ENCODE measurements around the gene CST9L.
A peak's percentile ranks its signal among the peaks of the same experiment; 100 is the strongest.

The CST9L gene, protein sequence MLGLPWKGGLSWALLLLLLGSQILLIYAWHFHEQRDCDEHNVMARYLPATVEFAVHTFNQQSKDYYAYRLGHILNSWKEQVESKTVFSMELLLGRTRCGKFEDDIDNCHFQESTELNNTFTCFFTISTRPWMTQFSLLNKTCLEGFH

GRCh38 chr20:23568320-23568970 is at the start of gene CST9L:
Gene CST9L (minus strand): TSS chr20:23568484. CDS start chr20:23568450, 34 bp downstream.
- DNase-seq = no peak

DNA sequence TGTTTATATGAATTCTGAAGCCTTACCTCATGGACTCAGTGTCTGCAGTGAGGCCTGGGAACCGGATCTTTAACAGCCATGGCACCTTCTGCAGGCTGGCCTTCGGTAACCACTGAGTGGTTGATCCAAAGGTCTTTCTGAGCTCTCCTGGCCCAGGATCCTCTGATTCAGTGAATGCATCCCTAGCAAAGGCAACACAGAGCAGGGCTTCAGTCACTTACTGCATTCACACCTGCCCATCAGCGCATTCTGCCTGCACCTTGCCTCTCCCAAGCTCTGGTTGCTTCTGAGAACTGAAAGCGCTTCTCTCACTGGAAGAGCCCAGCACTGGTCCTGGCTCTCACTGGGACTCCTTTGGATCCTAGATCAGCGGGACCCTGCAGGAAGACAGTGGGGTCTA is 45.9 kb upstream of the CST9L start:
- DNase-seq = no peak

GRCh38 chr20:23613676-23614075 is 45.4 kb upstream of the CST9L start:
- no peak for DNase-seq

DNA sequence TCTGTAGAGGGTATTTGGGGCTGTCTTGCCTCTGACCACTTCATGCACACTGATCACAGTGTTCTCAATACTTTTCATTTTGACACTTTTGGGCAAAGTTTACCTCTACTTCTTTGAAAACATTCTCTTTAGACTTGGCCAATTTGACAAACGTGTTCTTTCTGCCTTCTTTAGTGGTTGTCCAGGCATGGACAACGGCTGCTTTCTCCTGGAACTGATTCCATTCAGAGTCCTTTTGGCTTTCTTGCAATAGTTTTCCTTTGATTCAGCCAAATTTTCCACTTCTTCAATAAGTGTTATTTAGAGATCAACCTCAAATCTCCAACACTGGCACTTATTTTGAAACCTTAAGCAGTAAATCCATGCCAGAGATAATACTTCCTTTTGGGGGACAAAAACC is 44.1 kb upstream of the CST9L start:
- DNase-seq = no peak

DNA sequence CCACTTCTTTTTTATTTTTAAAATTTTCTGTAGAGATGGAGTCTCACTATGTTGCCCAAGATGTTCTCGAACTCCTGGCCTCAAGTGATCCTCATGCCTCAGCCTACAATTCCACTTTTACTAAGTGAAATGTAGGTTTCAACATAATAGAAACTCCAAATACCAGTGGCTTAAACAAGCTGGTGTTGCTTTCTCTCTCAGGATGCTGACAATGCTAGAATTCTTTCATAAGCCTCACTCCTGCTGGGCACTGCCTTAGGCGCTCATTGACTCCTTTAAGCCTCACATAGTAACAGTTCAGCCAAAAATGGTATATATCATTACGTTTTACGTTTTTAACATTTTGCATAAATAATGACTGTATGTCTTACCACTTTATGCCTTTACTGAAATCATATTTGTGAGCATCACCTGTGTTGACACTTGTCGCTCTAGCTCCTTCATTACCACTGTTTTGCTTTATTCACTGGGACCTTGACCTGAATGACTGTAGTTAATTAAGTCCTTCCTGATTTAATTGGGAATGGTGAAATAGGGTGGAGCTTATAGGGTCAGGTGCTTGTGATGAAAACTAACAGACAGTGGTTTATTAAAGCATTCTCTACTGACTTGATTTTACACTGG is 41.3 kb upstream of the CST9L start:
- DNase-seq = peak; percentile 40 to 70

DNA sequence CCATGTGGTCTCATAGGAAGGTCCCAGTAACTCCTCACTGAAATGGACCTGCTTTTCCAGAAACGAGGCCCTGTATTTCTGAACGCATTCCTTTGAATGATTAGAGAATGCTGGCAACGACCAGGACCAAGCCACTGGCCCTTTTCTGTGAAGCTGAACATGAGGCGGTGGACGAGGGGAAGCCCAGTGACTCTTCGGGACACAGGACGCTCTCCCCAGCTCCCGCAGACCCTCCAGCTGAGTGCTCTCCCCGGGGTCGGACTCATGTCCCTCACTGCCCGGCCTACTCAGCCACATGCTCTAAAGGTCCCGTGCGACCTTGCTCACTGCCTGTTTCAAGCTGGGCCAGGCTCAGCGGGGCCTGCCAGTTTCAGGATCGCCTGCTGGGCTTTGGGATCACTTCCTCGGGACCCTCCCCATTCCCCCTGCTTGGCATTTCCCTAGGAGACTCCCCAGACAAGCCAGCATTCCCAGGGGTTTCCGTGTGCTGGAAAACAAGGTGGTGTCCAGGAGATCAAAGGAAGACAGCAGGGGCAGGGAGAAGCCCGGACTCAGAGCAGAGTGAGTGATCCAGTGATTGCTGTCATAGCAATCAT is 40.1 kb upstream of the CST9L start:
- no peak for DNase-seq

DNA sequence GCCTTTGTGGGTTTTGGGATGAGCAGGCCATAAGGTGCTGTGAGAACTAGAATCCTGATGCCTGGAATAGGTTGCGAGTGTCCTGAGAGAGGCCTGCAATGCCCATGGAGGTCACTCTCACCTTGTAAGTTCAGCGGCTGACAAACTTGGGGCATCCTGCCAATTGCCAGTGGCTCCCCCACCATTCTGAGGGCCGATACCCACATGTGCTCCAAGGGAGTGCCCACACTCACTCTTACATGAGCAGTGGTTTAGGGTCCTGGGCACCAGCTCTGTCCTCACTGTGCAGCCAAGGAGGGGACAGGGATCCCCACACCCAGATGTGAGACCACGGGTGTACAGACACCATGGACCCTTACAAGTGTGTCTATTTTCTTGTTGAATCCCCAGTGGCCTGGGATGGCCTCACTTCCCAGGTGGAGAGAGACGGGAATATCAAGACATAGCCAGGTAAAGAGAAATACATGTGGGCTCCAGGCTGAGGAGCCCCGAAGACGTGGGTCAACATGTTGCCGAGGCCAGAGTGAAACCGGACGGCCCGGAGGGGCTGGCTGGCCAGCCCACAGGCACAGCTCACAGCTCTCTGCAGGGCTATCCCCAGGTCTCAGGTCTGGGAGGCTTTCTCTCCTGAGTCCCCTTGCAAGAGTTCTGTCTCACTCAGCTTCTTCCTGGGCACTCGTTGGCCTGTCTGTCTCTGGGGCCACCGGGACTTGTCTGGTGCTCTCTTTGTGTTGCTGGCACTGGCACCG is 39.4 kb upstream of the CST9L start:
- no peak for DNase-seq

DNA sequence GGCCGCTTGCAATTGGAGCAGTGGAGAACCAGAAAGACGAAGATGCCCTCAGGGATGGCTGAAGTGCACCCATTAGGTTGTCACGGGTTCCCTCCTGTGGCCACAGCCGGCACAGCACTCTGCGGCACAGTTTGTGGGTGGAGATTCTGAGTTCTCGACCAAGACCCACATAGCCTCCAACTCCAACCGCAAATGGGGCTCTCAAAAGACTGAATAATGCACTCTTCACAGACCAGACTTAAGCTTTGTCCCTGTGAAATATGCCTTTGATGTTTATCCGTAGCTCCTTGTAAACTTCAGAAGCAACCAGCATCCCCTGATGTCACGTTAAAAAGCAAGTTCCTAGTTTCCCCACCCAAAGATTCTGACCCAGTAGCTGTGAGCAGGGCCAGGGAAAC is 38.4 kb upstream of the CST9L start:
- DNase-seq = peak; percentile 53 to 89

- no peak for DNase-seq
These were observed 37.8 kb upstream of the CST9L start, which contains the start of gene CST9 for GRCh38 chr20:23605867-23606651. Gene CST9 (minus strand): TSS chr20:23605917. CDS start chr20:23605864, 53 bp downstream.

GRCh38 chr20:23604306-23604705 is 36.0 kb upstream of the CST9L start:
- DNase-seq = no peak

DNA sequence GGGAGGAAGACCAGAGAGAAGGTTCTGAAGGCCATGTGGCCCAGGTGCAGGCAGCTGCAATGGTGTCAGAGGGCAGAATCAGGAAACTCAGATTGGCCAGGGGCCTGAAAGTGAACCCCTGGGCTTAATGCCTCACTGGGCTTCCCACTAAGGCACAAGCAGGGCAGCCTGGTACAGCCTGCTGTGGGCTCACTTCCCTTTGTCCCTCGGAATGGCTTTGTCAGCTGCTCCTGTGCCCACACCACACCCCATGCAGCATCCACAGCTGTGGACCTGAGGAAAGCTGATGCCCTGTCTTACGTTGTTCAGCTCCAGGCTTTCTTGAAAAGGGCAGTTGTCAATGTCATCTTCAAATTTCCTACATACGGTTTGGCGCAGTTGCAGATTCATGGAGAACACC is 35.0 kb upstream of the CST9L start:
- DNase-seq = no peak

DNA sequence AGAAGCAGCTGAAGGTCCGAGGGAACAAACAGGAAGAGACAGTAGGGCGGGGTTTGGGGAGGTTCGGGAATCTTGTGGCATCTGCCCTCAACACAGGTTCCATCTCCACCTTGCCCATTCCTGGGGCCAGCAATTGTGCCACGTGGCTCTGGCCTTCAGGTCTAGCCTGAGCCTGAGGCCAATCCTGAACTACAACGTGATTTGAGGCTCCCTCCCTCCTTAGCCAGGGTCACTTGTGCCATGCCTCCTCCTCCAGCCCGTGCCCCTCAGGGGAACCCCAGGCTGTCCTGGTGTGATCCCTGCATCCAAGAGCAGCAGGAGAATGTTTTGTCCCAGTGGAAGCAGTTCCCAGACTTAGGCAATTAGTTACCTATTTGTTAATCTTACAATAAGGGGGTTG is 34.4 kb upstream of the CST9L start:
- DNase-seq = no peak

DNA sequence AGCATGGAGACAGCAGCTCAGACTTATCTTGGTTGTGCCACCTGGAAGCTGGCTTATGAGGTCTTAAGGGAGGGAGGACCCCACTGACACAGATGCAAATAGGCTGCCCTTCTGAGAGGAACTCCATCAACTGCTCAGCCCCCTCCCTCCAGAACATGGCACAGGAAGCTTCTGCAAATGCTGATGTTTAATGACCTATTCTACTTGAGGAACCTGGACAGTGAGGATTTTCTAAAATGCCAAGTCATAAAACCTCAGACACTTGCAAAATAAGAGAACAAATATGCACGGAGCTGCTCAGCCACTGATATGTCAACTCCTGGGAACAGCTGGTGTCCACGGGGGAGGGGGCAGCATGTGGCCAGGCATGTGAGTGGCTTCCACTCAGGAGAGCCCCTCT is 34.0 kb upstream of the CST9L start:
- no peak for DNase-seq

DNA sequence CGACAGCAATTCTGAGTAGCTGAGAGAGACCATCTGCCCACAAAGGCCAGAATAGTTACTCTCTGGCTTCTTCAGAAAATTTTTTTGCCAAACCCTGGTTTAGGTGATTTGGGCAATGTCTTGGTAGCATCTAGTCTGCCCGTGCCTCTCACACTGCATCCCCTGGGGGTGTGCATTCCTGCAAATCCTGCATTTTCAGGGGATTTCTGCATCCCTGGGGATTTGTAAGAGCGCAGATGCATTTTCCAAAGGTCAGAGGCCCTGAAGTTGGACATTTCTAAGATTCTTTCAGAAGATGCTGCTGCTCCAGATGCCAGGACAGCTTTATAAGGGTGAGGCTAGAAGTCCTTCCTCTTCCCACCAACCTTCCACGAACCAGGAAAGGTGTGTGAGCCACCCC is 33.4 kb upstream of the CST9L start:
- DNase-seq = no peak

GRCh38 chr20:23598481-23598880 is 30.2 kb upstream of the CST9L start:
- DNase-seq = peak in 1 of 2 donors; percentile 36

GRCh38 chr20:23596579-23597250 is 28.4 kb upstream of the CST9L start:
- peak; percentile 13 to 39 for DNase-seq

DNA sequence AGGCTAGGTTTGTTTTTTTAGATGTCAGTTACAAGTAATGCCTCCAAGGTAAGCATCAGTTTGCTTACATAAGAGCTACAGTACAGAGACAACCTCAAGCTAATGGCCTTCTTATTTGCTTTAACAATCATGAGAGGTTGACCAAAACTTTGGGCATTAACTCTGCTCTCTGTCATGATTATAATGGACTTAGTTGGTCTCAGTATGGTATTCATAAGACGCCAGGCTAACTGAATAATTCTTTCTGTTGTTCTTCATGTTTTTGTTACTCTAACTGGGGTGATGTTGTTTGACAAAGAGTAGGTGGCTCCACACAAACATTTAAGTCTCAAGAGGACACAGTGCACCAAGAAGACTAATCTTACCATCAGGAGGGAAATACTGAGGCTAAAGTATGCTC is 27.7 kb upstream of the CST9L start:
- no peak for DNase-seq

DNA sequence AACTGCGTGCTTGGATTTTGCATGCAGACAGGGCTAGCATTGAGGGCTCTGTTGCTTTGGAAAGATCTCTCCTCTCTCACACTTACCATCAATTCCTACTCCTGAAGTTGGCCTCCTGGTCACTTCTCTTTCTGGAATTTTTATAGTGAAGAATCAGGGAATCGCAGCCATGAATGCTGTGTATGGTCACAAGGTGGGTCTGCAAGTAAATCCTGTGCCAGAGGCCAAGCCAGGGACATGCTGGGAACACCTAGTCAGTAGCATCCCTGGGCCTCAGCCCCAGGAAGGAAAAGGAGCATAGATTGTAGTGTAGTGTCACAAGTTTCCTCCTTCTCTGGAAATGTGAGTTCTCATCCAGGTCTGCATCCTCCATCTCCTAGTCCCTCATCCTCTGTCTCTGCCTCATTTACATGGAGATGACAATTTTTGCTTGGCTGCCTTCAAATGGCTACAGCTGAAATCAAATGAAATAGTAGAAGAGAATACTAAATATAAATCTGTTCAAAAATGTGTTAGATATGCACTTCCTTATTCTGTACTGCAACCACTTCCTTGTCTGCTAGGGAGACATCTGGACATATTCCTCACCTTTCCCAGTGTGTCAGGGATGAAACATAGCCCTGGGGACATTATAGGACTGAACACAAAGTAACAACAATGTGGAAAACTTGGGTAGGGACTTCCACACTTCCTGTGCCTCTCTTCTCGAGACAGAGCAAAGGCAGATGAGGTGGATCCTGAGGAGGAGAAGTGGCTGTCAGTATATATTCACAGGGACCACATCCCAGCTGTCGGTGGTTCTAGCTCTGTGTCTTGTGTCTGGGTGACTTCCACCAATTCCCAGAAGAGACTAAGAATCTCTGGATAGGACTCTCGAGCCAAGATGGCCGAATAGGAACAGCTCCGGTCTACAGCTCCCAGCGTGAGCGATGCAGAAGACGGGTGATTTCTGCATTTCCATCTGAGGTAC is 20.4 kb upstream of the CST9L start:
- DNase-seq = no peak

DNA sequence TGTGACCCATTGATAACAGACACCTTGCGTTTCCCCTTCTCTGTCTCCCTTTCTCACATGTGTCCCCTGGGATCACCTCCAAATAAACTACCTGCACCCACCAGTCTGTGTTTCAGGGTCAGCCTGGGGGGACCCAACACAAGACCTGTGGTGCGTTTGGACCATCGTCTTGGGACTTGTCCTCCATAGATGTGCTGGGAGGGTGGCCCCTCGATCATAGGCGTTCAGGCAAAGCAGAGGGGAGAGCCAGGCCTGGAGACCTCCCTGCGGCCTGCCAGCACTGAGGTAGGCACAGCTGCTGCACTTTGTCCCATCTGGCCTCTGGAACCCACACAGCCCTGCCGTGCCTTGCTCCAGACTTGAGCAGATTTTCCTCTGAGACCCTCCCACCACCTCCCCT is 19.3 kb upstream of the CST9L start:
- DNase-seq = no peak

GRCh38 chr20:23586735-23587525 is 18.6 kb upstream of the CST9L start:
- DNase-seq = no peak
